DOHH2 (cell line): ENCODE results near the gene CFAP300.

ENCODE experiments used
- EZH2phosphoT487 ChIP-seq: fragments of 200-600 bp; sonication (generic); IDR thresholded peaks from 2 replicates; pipeline ENCODE4 v1.6.1; 2017; ENCODE audit warnings: borderline replicate concordance, mild to moderate bottlenecking, antibody characterized with exemption, low read length, moderate library complexity, mixed read lengths
- TF ChIP-seq, protein P1 (sequence below): fragments of 200-600 bp; sonication (generic); IDR thresholded peaks from one replicate; pipeline ENCODE4 v1.5.1; 2014; ENCODE audit warnings: antibody characterized with exemption, mild to moderate bottlenecking, low read depth, low read length; ENCODE audit not compliant: poor library complexity, severe bottlenecking

DNA sequence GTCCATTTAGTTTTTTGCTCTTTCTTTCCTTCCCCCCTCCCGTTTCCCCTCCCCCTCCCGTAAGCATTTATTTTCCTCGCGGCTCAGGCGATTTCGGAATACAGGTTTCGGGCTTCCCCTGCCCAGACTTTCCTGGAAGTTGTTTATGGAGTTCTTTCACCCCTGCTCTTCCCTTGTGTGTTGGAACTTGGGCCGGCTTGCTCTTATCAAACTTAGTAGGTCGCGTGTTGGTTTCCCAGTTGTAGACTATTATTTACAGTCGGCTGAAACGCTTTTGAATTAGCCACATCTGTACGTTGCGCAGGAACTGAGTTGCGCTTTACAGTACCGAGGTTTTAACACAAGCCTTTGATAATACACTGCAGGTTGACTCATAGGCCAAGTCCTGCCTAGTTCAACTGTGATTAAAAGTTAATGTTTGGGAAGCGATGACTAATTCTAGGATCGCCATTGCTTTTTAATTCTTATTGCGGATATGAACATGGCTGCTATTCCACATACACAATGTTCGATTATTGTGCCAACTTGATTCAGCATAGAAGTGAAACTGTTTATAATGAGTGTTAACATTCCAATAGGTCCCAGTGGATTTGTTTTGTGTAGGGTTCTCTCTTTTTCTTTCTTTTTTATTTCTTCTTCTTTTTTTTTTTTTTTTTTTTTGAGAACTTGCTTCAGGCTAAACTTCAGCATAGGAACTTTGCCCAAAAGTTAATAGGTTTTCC, 64.7 kb downstream of the CFAP300 start:
- TF ChIP-seq, protein P1, sequence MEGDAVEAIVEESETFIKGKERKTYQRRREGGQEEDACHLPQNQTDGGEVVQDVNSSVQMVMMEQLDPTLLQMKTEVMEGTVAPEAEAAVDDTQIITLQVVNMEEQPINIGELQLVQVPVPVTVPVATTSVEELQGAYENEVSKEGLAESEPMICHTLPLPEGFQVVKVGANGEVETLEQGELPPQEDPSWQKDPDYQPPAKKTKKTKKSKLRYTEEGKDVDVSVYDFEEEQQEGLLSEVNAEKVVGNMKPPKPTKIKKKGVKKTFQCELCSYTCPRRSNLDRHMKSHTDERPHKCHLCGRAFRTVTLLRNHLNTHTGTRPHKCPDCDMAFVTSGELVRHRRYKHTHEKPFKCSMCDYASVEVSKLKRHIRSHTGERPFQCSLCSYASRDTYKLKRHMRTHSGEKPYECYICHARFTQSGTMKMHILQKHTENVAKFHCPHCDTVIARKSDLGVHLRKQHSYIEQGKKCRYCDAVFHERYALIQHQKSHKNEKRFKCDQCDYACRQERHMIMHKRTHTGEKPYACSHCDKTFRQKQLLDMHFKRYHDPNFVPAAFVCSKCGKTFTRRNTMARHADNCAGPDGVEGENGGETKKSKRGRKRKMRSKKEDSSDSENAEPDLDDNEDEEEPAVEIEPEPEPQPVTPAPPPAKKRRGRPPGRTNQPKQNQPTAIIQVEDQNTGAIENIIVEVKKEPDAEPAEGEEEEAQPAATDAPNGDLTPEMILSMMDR = no peak
- TF ChIP-seq EZH2phosphoT487 = no peak
